B cell (primary cell): ENCODE data around the gene SHB. TPM values are rescaled to one million over a fixed set of nuclear protein-coding genes. Genes with fewer than 3 reads are reported as not detected.

ENCODE experiments used
- ATAC-seq: fragments of 200-7000 bp; cut with Tn5 transposase; one replicate; pipeline ENCODE4 v1.10.0; 2021; ENCODE audit warnings: low read depth, mild to moderate bottlenecking, moderate number of reproducible peaks, moderate library complexity
- CTCF ChIA-PET: fragments of 350-600 bp; sonication (Branson Sonifier 250); formaldehyde crosslinking; loops from one replicate; lab custom pipeline; 2021; ENCODE audit warnings: antibody characterized with exemption, inconsistent platforms; lab: Charles Lee
- POLR2A ChIA-PET: fragments of 350-600 bp; sonication (Branson Sonifier 250); formaldehyde crosslinking; loops from one replicate; lab custom pipeline; 2021; ENCODE audit warnings: antibody characterized with exemption; lab: Charles Lee
- DNase-seq: peaks from one replicate; pipeline ENCODE4 v3.0.0; 2013
- H2AFZ ChIP-seq: 2 replicates; pipeline ENCODE4 v1.6.1; 2012; ENCODE audit warnings: mild to moderate bottlenecking, low read depth, low read length; ENCODE audit not compliant: insufficient read depth, poor library complexity, severe bottlenecking
- H3K27ac ChIP-seq, 2 donors: 1 replicate in 1 of 2; 2 replicates in 1 of 2; pipeline ENCODE4 v1.5.1; 2012 to 2013; ENCODE audit warnings: low read length in 2 of 2, mild to moderate bottlenecking in 2 of 2, moderate library complexity in 1 of 2
- H3K27me3 ChIP-seq, 4 experiments: fragments of 200-600 bp in 1 of 4; sonication (generic) in 1 of 4; replicated peaks in 1 of 4; 1 replicate in 2 of 4; 2 replicates in 2 of 4; pipeline versions ENCODE4 v1.6.1 to v1.7.0; 2013 to 2016; ENCODE audit warnings: low read length in 3 of 4, mild to moderate bottlenecking in 2 of 4, mixed read lengths in 1 of 4, moderate library complexity in 1 of 4; ENCODE audit not compliant: insufficient read depth in 4 of 4, control insufficient read depth in 3 of 4; ENCODE audit errors: control extremely low read depth in 1 of 4
- H3K36me3 ChIP-seq, 2 experiments: replicated peaks in 1 of 2; 1 replicate in 1 of 2; 2 replicates in 1 of 2; pipeline versions ENCODE4 v1.6.1 to v1.7.1; 2013; ENCODE audit warnings: low read length in 1 of 2; ENCODE audit not compliant: insufficient read depth in 2 of 2, control insufficient read depth in 1 of 2; ENCODE audit errors: control extremely low read depth in 1 of 2, extremely low read depth in 1 of 2
- H3K4me1 ChIP-seq, 2 donors: fragments of 200-600 bp in 1 of 2; sonication (generic) in 1 of 2; 1 replicate in 1 of 2; 2 replicates in 1 of 2; pipeline versions ENCODE4 v1.5.1 to v1.6.1; 2013 to 2017; ENCODE audit warnings: low read length in 2 of 2; ENCODE audit not compliant: control insufficient read depth in 2 of 2, insufficient read depth in 2 of 2
- H3K4me2 ChIP-seq: replicated peaks from 2 replicates; pipeline ENCODE3; 2012; ENCODE audit warnings: mild to moderate bottlenecking, low read depth, low read length; ENCODE audit not compliant: poor library complexity, severe bottlenecking
- H3K4me3 ChIP-seq, 5 experiments: fragments of 200-600 bp in 1 of 5; sonication (generic) in 1 of 5; 1 replicate in 3 of 5; 2 replicates in 2 of 5; pipeline versions ENCODE4 v1.5.1 to v1.7.0; 2011 to 2016; ENCODE audit warnings: low read length in 4 of 5, mild to moderate bottlenecking in 4 of 5, low read depth in 2 of 5, control low read depth in 1 of 5, moderate library complexity in 1 of 5; ENCODE audit not compliant: insufficient read depth in 1 of 5; ENCODE audit errors: control extremely low read depth in 1 of 5, extremely low read depth in 1 of 5
- H3K79me2 ChIP-seq: fragments of 200-600 bp; sonication (generic); one replicate; pipeline ENCODE4 v1.6.0; 2016; ENCODE audit warnings: low read length; ENCODE audit not compliant: control insufficient read depth, insufficient read depth
- H3K9ac ChIP-seq: fragments of 200-600 bp; sonication (generic); 2 replicates; pipeline ENCODE4 v1.6.1; 2017; ENCODE audit warnings: mild to moderate bottlenecking, low read length, moderate library complexity
- H3K9me3 ChIP-seq, 3 donors: one replicate each; pipeline versions ENCODE4 v1.6.1 to v1.7.1; 2013; ENCODE audit warnings: low read length in 2 of 3; ENCODE audit not compliant: control insufficient read depth in 2 of 3, insufficient read depth in 1 of 3; ENCODE audit errors: control extremely low read depth in 1 of 3
- H4K20me1 ChIP-seq: 2 replicates; pipeline ENCODE4 v1.6.0; 2012; ENCODE audit warnings: mild to moderate bottlenecking, low read length; ENCODE audit not compliant: insufficient read depth, control insufficient read depth, poor library complexity, severe bottlenecking
- H3K27ac Mint-ChIP-seq: one replicate; pipeline ENCODE4 v1.8.0; 2021; ENCODE audit warnings: mixed read lengths
- H3K27me3 Mint-ChIP-seq: one replicate; pipeline ENCODE4 v1.8.0; 2021; ENCODE audit warnings: mixed read lengths
- H3K4me1 Mint-ChIP-seq: one replicate; pipeline ENCODE4 v1.8.0; 2021; ENCODE audit warnings: mixed read lengths
- H3K4me3 Mint-ChIP-seq: one replicate; pipeline ENCODE4 v1.8.0; 2021; ENCODE audit warnings: mixed read lengths
- H3K9me3 Mint-ChIP-seq: one replicate; pipeline ENCODE4 v1.8.0; 2022; ENCODE audit warnings: mixed read lengths; ENCODE audit not compliant: insufficient read depth
- CTCF ChIP-seq: fragments of 200-600 bp; IDR thresholded peaks from one replicate; pipeline ENCODE4 v1.8.0; 2022; ENCODE audit warnings: antibody characterized with exemption, mild to moderate bottlenecking
- EZH2 ChIP-seq: IDR thresholded peaks from 2 replicates; pipeline ENCODE4 v1.6.1; 2012; ENCODE audit warnings: borderline replicate concordance, low read depth, mild to moderate bottlenecking, moderate library complexity, low read length; ENCODE audit not compliant: insufficient read depth, poor library complexity, severe bottlenecking
- WGBS: methylation state at CpG from one replicate; pipeline ENCODE4 v1.1.5; 2013; ENCODE audit warnings: missing lambda C conversion rate; ENCODE audit not compliant: insufficient coverage; 5-methylcytosine and 5-hydroxymethylcytosine counted together
- intact Hi-C: fragments of 100-400 bp; cut with micrococcal nuclease; formaldehyde crosslinking; loops from one replicate; pipeline ENCODE4 v1.10.0; 2022
- polyA plus RNA-seq: library from polyadenylated mRNA; depleted of rRNA; stranded (reverse); fragments of >200 nt; gene quantifications from 2 replicates; pipeline ENCODE4 v1.2.3, GENCODE V29; 2012
- total RNA-seq, 2 donors: library from RNA; stranded (reverse); fragments of 120-200 nt in 1 of 2; gene quantifications; 1 replicate in 1 of 2; 2 replicates in 1 of 2; pipeline versions ENCODE4 v1.2.3 to v1.2.4, GENCODE V29; 2013 to 2022

The SHB gene
- total and polyA plus RNA-seq, 2 donors (not counting 1 experiment from before 2014, with no cell fraction given) = 0.06 to 1.9 TPM

GRCh38 chr9:37920471-37921167, 148.4 kb downstream of the SHB start:
- intact Hi-C loops = no loop called here
- H3K27ac Mint-ChIP-seq = no peak overlapping the region
- Histone ChIP-seq H2AFZ (no peak overlapping the region), H4K20me1 (no peaks in the 10 kb centered on the region), H3K27ac (no peak overlapping the region), H3K27me3 (no peaks in the 10 kb centered on the region), H3K79me2 (no peaks in the 10 kb centered on the region), H3K9me3 (no peaks in the 10 kb centered on the region), H3K9ac (no peak overlapping the region), H3K4me1 (no peaks in the 10 kb centered on the region), H3K36me3 (no peaks in the 10 kb centered on the region), H3K4me2 (no peak overlapping the region), H3K4me3 (no peak overlapping the region)
- H3K27me3 Mint-ChIP-seq = no peaks in the 10 kb centered on the region
- ChIA-PET CTCF (no interaction called here), POLR2A (no interaction called here)
- 94% methylated on average over 5 of the region's 5 CpGs for WGBS
- DNase-seq = no peak
- H3K9me3 Mint-ChIP-seq = no peaks in the 10 kb centered on the region
- peak; percentile 31 for ATAC-seq
- no peak overlapping the region for H3K4me3 Mint-ChIP-seq
- no peak for TF ChIP-seq CTCF
- no peak for TF ChIP-seq EZH2
- H3K4me1 Mint-ChIP-seq = no peaks in the 10 kb centered on the region

DNA sequence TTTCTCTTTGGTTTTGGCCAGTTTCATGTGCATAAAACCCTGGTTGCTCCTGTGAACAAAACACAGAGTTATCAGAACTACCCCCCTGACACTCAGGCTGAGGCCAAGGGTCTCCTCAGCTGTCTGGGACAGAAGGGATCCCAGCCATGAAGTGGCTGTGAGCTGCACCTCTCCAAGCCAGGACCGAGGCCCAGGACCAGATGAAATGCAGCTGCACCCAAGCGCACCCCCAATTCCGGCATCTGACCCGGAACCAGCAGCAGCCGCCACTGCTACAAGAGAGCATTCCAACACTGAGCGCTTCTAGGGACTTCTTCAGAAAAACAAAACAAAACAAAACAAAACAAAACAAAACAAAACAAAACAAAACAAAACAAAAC, 149.1 kb downstream of the SHB start:
- H3K9ac ChIP-seq = no peak overlapping the region
- no peak for DNase-seq
- 98% methylated on average over 6 of the region's 6 CpGs for WGBS

More for the DNA sequence above, 149.1 kb downstream of the SHB start:
- H3K4me1 Mint-ChIP-seq = no peaks in the 10 kb centered on the region
- no peak overlapping the region for H3K4me2 ChIP-seq
- ChIA-PET CTCF (no interaction called here), POLR2A (no interaction called here)
- no peaks in the 10 kb centered on the region for H3K9me3 Mint-ChIP-seq
- H2AFZ ChIP-seq = no peak overlapping the region
- H3K27me3 ChIP-seq = no peaks in the 10 kb centered on the region
- no peaks in the 10 kb centered on the region for H3K9me3 ChIP-seq
- ATAC-seq = no peak
- H3K36me3 ChIP-seq = no peaks in the 10 kb centered on the region
- no peaks in the 10 kb centered on the region for H3K79me2 ChIP-seq
- no peaks in the 10 kb centered on the region for H3K4me1 ChIP-seq
- H3K27ac ChIP-seq = no peak overlapping the region
- no peaks in the 10 kb centered on the region for H3K27me3 Mint-ChIP-seq
- no peak overlapping the region for H3K27ac Mint-ChIP-seq
- intact Hi-C loops = no loop called here
- no peak overlapping the region for H3K4me3 Mint-ChIP-seq
- TF ChIP-seq CTCF = no peak
- TF ChIP-seq EZH2 = no peak
- no peaks in the 10 kb centered on the region for H4K20me1 ChIP-seq
- no peak overlapping the region for H3K4me3 ChIP-seq
